ENCODE measurements around the gene LCN12.

- TF ChIP-seq POLR2AphosphoS5 (IDR thresholded peaks at IDR 0.05; ENCODE audit: low read depth, low read length) (no peak), POLR2A (IDR thresholded peaks at IDR 0.05; ENCODE audit: low read depth, low read length) (no peak), PAX5 (IDR thresholded peaks at IDR 0.05; ENCODE audit: insufficient read depth, low read length, severe bottlenecking) (no peak), TAF1 (IDR thresholded peaks at IDR 0.05; ENCODE audit: low read depth, low read length) (no peak), POU2F2 (IDR thresholded peaks at IDR 0.05; ENCODE audit: low read depth, low read length) (no peak)
Measured at GRCh38 chr9:137001857-137002645, 50.0 kb downstream of the LCN12 start.

Measured in GM12891 (cell line).